CD4-positive, alpha-beta T cell (primary cell): ENCODE results near the gene RRP1. TPM values are rescaled to one million over a fixed set of nuclear protein-coding genes. Genes with fewer than 3 reads are reported as not detected.

ENCODE experiments used
- ATAC-seq: fragments of 200-7000 bp; cut with Tn5 transposase; one replicate; pipeline ENCODE4 v1.10.0; 2022; ENCODE audit warnings: mild to moderate bottlenecking; ENCODE audit not compliant: poor library complexity
- CTCF ChIA-PET: fragments of 350-600 bp; sonication (Branson Sonifier 250); formaldehyde crosslinking; loops from one replicate; lab custom pipeline; 2021; ENCODE audit warnings: antibody characterized with exemption, inconsistent platforms; lab: Charles Lee
- POLR2A ChIA-PET: fragments of 350-600 bp; sonication (Branson Sonifier 250); formaldehyde crosslinking; loops from one replicate; lab custom pipeline; 2021; ENCODE audit warnings: antibody characterized with exemption, inconsistent platforms; lab: Charles Lee
- DNase-seq, 14 experiments: peaks; one replicate each; pipeline ENCODE4 v3.0.0-alpha.2; 2013 to 2020; ENCODE audit warnings: mixed read lengths in 2 of 14
- H3K27ac ChIP-seq, 2 donors: one replicate each; pipeline versions ENCODE4 v1.5.1 to v1.7.0; 2013; ENCODE audit warnings: low read length in 2 of 2, low read depth in 1 of 2, mild to moderate bottlenecking in 1 of 2
- H3K27me3 ChIP-seq, 2 experiments: 1 replicate in 1 of 2; 2 replicates in 1 of 2; pipeline versions ENCODE4 v1.6.1 to v1.7.0; 2013; ENCODE audit warnings: low read length in 2 of 2, control low read depth in 1 of 2, mild to moderate bottlenecking in 1 of 2, moderate library complexity in 1 of 2; ENCODE audit not compliant: insufficient read depth in 2 of 2, control insufficient read depth in 1 of 2
- H3K36me3 ChIP-seq: one replicate; pipeline ENCODE4 v1.6.1; 2013; ENCODE audit warnings: low read length, control low read depth; ENCODE audit not compliant: insufficient read depth
- H3K4me1 ChIP-seq: one replicate; pipeline ENCODE4 v1.6.1; 2013; ENCODE audit warnings: low read length, control low read depth; ENCODE audit not compliant: insufficient read depth
- H3K4me3 ChIP-seq: one replicate; pipeline ENCODE4 v1.5.1; 2013; ENCODE audit warnings: mild to moderate bottlenecking, low read length, moderate library complexity
- H3K9me3 ChIP-seq, 2 experiments: 1 replicate in 1 of 2; 2 replicates in 1 of 2; pipeline versions ENCODE4 v1.6.1 to v1.7.0; 2013; ENCODE audit warnings: low read length in 2 of 2, mild to moderate bottlenecking in 2 of 2, control low read depth in 1 of 2, moderate library complexity in 1 of 2; ENCODE audit not compliant: control insufficient read depth in 1 of 2, insufficient read depth in 1 of 2
- H3K27ac Mint-ChIP-seq: one replicate; pipeline ENCODE4 v1.8.0; 2020; ENCODE audit warnings: mixed read lengths
- H3K27me3 Mint-ChIP-seq: one replicate; pipeline ENCODE4 v1.8.0; 2021; ENCODE audit warnings: mixed read lengths
- H3K36me3 Mint-ChIP-seq: one replicate; pipeline ENCODE4 v1.8.0; 2021; ENCODE audit warnings: low read depth, mixed read lengths
- H3K4me1 Mint-ChIP-seq: one replicate; pipeline ENCODE4 v1.8.0; 2021; ENCODE audit warnings: low read depth, mixed read lengths
- H3K4me3 Mint-ChIP-seq: one replicate; pipeline ENCODE4 v1.8.0; 2020; ENCODE audit warnings: mild to moderate bottlenecking, mixed read lengths
- H3K9me3 Mint-ChIP-seq: one replicate; pipeline ENCODE4 v1.8.0; 2020; ENCODE audit warnings: mixed read lengths
- CTCF ChIP-seq: fragments of 200-600 bp; IDR thresholded peaks from one replicate; pipeline ENCODE4 v1.8.0; 2022; ENCODE audit warnings: antibody characterized with exemption, mild to moderate bottlenecking
- intact Hi-C, 2 experiments: fragments of 100-400 bp; cut with DNase I in 1 of 2; cut with micrococcal nuclease in 1 of 2; formaldehyde crosslinking; loops; one replicate each; pipeline versions ENCODE4 v1.15.1 to v1.9.0; 2023 to 2025; cut with DNase I, micrococcal nuclease
- total RNA-seq, 174 experiments: library from RNA in 2 of 174; stranded (reverse) in 2 of 174; gene quantifications; one replicate each; pipeline ENCODE4 v1.2.3 and lab custom pipeline; 2021 to 2026

Gene RRP1
- total RNA-seq, 2 experiments from 2014 or later = 27.7 to 29.0 TPM

GRCh38 chr21:43786807-43787440 is 2.5 kb upstream of the RRP1 start:
- peaks cover 22% of the 10 kb centered on the region for H3K4me1 ChIP-seq
- ChIA-PET CTCF (no interaction called here), POLR2A (no interaction called here)
- no peak for ATAC-seq
- no peak for TF ChIP-seq CTCF
- no peak overlapping the region for H3K4me3 ChIP-seq
- no peak for DNase-seq
- H3K9me3 ChIP-seq = no peaks in the 10 kb centered on the region
- peaks cover 3% of the 10 kb centered on the region for H3K36me3 ChIP-seq
- H3K27me3 Mint-ChIP-seq = no peaks in the 10 kb centered on the region
- H3K27ac ChIP-seq = no peak overlapping the region
- H3K9me3 Mint-ChIP-seq = no peaks in the 10 kb centered on the region
- peaks cover 4% of the 10 kb centered on the region for H3K36me3 Mint-ChIP-seq
- intact Hi-C loops = loop anchor here in 1 of 2 experiments (10.0 kb wide), 1 partner anchor 1552 kb away; no protein-coding TSS in a partner anchor
- no peaks in the 10 kb centered on the region for H3K27me3 ChIP-seq
- peaks cover 13% of the 10 kb centered on the region for H3K4me1 Mint-ChIP-seq
- H3K27ac Mint-ChIP-seq = no peak overlapping the region
- peak overlapping the region; percentile 57 for H3K4me3 Mint-ChIP-seq

- Mint-ChIP-seq H3K27me3 (no peaks in the 10 kb centered on the region), H3K4me3 (peak overlapping the region; percentile 94)
- ATAC-seq = no peak
Observed at GRCh38 chr21:43790010-43790524, 690 bp downstream of the RRP1 start.

GRCh38 chr21:43792406-43792805 is 3.0 kb downstream of the RRP1 start:
- peaks cover 18% of the 10 kb centered on the region for H3K4me1 Mint-ChIP-seq
- intact Hi-C loops = loop anchor here in 1 of 2 experiments (5.0 to 10.0 kb wide), 4 partner anchors 75 to 542 kb away; partner anchors contain the start of genes AGPAT3 and CFAP410
- CTCF ChIA-PET = no interaction called here
- H3K9me3 ChIP-seq = no peaks in the 10 kb centered on the region
- DNase-seq (no peak), ATAC-seq (no peak)
- H3K4me3 ChIP-seq = no peak overlapping the region
- no peak overlapping the region for H3K27ac ChIP-seq
- H3K36me3 ChIP-seq = peaks cover 50% of the 10 kb centered on the region
- TF ChIP-seq CTCF = no peak
- no peaks in the 10 kb centered on the region for H3K27me3 Mint-ChIP-seq
- POLR2A ChIA-PET = no interaction called here
- peaks cover 47% of the 10 kb centered on the region for H3K36me3 Mint-ChIP-seq
- peak overlapping the region; percentile 69 for H3K4me3 Mint-ChIP-seq
- H3K27me3 ChIP-seq = no peaks in the 10 kb centered on the region
- H3K27ac Mint-ChIP-seq = peak overlapping the region; percentile 20
- H3K4me1 ChIP-seq = peaks cover 27% of the 10 kb centered on the region
- H3K9me3 Mint-ChIP-seq = no peaks in the 10 kb centered on the region

More at GRCh38 chr21:43790010-43790524, 690 bp downstream of the RRP1 start:
- peak overlapping the region; percentile 29 to 44 for H3K27ac ChIP-seq
- ChIA-PET CTCF (interaction anchor here (0.8 to 2.1 kb wide), 5 partner anchors 18 to 223 kb away, joined by 3 to 7 read pairs (median 5); no protein-coding TSS in a partner anchor), POLR2A (interaction anchor here (0.7 kb wide), 2 partner anchors 12 to 170 kb away, joined by 3 read pairs; no protein-coding TSS in a partner anchor)
- Mint-ChIP-seq H3K9me3 (no peaks in the 10 kb centered on the region), H3K27ac (peak overlapping the region; percentile 84), H3K36me3 (peaks cover 27% of the 10 kb centered on the region), H3K4me1 (peaks cover 18% of the 10 kb centered on the region)
- no peaks in the 10 kb centered on the region for H3K9me3 ChIP-seq
- H3K27me3 ChIP-seq = no peaks in the 10 kb centered on the region
- peaks cover 27% of the 10 kb centered on the region for H3K4me1 ChIP-seq
- DNase-seq = no peak
- intact Hi-C loops = loop anchor here in 1 of 2 experiments (5.0 to 10.0 kb wide), 4 partner anchors 77 to 545 kb away; partner anchors contain the start of genes AGPAT3 and CFAP410
- H3K4me3 ChIP-seq = peak overlapping the region; percentile 76
- no peak for TF ChIP-seq CTCF
- peaks cover 34% of the 10 kb centered on the region for H3K36me3 ChIP-seq
